ENCODE results near the gene NUP160. TPM values are rescaled to one million over a fixed set of nuclear protein-coding genes. Genes with fewer than 3 reads are reported as not detected.

Gene NUP160
- total and polyA plus RNA-seq, 2 of the 13 experiments (the other 11 are each of a cell fraction or from before 2014, with no cell fraction given): 28.3 to 43.5 TPM

DNA sequence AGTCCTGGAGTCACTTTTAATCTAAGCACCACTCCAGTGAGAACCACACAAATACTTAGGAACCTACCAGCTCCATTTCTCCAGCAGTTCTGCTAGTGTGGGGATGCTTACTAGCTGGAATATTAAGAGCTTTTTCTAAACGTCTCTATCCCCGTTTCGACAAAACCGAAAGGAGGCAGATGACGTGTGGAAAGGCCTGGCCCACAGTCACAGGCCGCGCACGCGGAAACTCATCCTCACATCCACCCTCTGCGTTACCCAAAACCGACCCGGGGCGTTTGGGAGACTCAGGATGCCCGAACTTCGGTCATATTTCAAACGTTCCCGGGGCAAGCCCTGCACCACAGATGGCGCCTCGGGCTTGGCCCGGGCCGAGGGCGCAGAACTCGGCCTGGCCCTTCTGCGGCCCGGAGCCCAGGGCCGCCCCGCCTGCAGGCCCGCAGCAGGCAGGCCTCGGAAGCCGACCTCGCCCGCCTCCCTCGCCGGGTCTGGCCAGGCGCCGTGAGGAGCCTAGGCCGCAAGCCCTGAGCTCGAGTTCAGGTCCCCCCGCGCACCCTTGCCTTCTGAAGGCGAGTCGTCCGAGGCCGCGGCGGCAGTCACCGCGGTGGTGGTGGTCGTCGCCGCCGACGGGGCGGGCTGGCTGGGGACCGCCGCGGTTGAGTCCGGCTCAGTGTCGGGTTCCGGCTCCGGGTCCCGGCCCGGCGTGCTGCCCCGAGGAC is 81.5 kb downstream of the NUP160 start (continued):
- TF ChIP-seq ZNF136 (CRISPR knock-in tag; IDR thresholded peaks at IDR 0.05; ENCODE audit: low read depth) (no peak), TOPORS (CRISPR knock-in tag; IDR thresholded peaks at IDR 0.05) (peak; percentile 26), PAX8 (CRISPR knock-in tag; IDR thresholded peaks at IDR 0.05; ENCODE audit: borderline replicate concordance) (peak; percentile 44; the same call in 1 of the 2 replicates), STAT5B (CRISPR knock-in tag; IDR thresholded peaks at IDR 0.05) (peak; percentile 85; the same call in 1 of the 2 replicates), GFI1 (CRISPR knock-in tag; IDR thresholded peaks at IDR 0.05; ENCODE audit: borderline replicate concordance) (no peak), YEATS2 (CRISPR knock-in tag; IDR thresholded peaks at IDR 0.05; ENCODE audit: borderline replicate concordance) (peak; percentile 40; the same call in 1 of the 2 replicates), PCBP2 (optimal IDR thresholded peaks at IDR 0.05; ENCODE audit: low read depth, low read length, poor library complexity, severe bottlenecking) (no peak), GZF1 (CRISPR knock-in tag; IDR thresholded peaks at IDR 0.05) (0 out of 2 replicates have a peak, but pooled peaks have one; percentile 22), ZNF547 (CRISPR knock-in tag; IDR thresholded peaks at IDR 0.05) (peak; percentile 85), TGIF2 (CRISPR knock-in tag; IDR thresholded peaks at IDR 0.05) (peak; percentile 69), ZNF790 (CRISPR knock-in tag; IDR thresholded peaks at IDR 0.05; ENCODE audit: borderline replicate concordance) (peak; percentile 95; the same call in 1 of the 2 replicates), ZFP82 (CRISPR knock-in tag; IDR thresholded peaks at IDR 0.05; ENCODE audit: borderline replicate concordance) (peak; percentile 72; the same call in 1 of the 2 replicates), SRY (CRISPR knock-in tag; IDR thresholded peaks at IDR 0.05) (peak; percentile 86; the same call in 1 of the 2 replicates), RFXAP (CRISPR knock-in tag; IDR thresholded peaks at IDR 0.05; ENCODE audit: borderline replicate concordance) (0 out of 2 replicates have a peak, but pooled peaks have one; percentile 11)
- TF ChIP-seq, protein P1, sequence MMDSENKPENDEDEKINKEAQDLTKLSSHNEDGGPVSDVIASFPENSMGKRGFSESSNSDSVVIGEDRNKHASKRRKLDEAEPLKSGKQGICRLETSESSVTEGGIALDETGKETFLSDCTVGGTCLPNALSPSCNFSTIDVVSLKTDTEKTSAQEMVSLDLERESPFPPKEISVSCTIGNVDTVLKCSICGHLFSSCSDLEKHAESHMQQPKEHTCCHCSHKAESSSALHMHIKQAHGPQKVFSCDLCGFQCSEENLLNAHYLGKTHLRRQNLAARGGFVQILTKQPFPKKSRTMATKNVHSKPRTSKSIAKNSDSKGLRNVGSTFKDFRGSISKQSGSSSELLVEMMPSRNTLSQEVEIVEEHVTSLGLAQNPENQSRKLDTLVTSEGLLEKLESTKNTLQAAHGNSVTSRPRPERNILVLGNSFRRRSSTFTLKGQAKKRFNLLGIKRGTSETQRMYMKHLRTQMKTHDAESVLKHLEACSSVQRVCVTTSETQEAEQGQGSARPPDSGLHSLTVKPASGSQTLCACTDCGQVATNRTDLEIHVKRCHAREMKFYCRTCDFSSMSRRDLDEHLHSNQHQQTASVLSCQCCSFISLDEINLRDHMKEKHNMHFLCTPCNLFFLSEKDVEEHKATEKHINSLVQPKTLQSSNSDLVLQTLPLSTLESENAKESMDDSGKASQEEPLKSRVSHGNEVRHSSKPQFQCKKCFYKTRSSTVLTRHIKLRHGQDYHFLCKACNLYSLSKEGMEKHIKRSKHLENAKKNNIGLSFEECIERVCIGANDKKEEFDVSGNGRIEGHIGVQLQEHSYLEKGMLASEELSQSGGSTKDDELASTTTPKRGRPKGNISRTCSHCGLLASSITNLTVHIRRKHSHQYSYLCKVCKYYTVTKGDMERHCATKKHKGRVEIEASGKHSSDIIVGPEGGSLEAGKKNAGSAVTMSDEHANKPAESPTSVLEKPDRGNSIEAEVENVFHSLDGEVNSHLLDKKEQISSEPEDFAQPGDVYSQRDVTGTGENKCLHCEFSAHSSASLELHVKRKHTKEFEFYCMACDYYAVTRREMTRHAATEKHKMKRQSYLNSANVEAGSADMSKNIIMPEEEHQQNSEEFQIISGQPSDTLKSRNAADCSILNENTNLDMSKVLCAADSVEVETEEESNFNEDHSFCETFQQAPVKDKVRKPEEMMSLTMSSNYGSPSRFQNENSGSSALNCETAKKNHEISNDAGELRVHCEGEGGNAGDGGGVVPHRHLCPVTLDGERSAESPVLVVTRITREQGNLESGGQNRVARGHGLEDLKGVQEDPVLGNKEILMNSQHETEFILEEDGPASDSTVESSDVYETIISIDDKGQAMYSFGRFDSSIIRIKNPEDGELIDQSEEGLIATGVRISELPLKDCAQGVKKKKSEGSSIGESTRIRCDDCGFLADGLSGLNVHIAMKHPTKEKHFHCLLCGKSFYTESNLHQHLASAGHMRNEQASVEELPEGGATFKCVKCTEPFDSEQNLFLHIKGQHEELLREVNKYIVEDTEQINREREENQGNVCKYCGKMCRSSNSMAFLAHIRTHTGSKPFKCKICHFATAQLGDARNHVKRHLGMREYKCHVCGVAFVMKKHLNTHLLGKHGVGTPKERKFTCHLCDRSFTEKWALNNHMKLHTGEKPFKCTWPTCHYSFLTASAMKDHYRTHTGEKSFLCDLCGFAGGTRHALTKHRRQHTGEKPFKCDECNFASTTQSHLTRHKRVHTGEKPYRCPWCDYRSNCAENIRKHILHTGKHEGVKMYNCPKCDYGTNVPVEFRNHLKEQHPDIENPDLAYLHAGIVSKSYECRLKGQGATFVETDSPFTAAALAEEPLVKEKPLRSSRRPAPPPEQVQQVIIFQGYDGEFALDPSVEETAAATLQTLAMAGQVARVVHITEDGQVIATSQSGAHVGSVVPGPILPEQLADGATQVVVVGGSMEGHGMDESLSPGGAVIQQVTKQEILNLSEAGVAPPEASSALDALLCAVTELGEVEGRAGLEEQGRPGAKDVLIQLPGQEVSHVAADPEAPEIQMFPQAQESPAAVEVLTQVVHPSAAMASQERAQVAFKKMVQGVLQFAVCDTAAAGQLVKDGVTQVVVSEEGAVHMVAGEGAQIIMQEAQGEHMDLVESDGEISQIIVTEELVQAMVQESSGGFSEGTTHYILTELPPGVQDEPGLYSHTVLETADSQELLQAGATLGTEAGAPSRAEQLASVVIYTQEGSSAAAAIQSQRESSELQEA (CRISPR knock-in tag; IDR thresholded peaks at IDR 0.05; ENCODE audit: not compliant biosample characterization): no peak
- TF ChIP-seq, protein P2, sequence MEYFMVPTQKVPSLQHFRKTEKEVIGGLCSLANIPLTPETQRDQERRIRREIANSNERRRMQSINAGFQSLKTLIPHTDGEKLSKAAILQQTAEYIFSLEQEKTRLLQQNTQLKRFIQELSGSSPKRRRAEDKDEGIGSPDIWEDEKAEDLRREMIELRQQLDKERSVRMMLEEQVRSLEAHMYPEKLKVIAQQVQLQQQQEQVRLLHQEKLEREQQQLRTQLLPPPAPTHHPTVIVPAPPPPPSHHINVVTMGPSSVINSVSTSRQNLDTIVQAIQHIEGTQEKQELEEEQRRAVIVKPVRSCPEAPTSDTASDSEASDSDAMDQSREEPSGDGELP (IDR thresholded peaks at IDR 0.05; ENCODE audit: borderline replicate concordance, low read depth): no peak
- TF ChIP-seq, protein P3, sequence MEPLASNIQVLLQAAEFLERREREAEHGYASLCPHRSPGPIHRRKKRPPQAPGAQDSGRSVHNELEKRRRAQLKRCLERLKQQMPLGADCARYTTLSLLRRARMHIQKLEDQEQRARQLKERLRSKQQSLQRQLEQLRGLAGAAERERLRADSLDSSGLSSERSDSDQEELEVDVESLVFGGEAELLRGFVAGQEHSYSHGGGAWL (CRISPR knock-in tag; IDR thresholded peaks at IDR 0.05): peak; percentile 86

Data from HepG2 (cell line).